Adipocyte (in vitro differentiated cells): ENCODE results near the gene SLC25A17.
"Not testable (repeated sequence)": the region's sequence is repeated elsewhere in the genome, so short reads cannot be mapped to it uniquely, and the experiment has no call there.

Experiments used
- DNase-seq: peaks from one replicate; pipeline ENCODE4 v3.0.0-alpha.2; 2015; ENCODE audit warnings: low read depth
- H3K27me3 ChIP-seq: replicated peaks from 2 replicates; pipeline ENCODE4 v1.7.0; 2013; ENCODE audit warnings: mild to moderate bottlenecking, low read length, moderate library complexity; ENCODE audit not compliant: control insufficient read depth, insufficient read depth
- H3K36me3 ChIP-seq: 2 replicates; pipeline ENCODE4 v1.7.0; 2013; ENCODE audit warnings: low read length, mild to moderate bottlenecking, moderate library complexity; ENCODE audit not compliant: control insufficient read depth, insufficient read depth, severe bottlenecking
- H3K4me1 ChIP-seq: 2 replicates; pipeline ENCODE4 v1.7.0; 2013; ENCODE audit warnings: mild to moderate bottlenecking, low read length, moderate library complexity; ENCODE audit not compliant: control insufficient read depth, insufficient read depth
- H3K4me3 ChIP-seq: 2 replicates; pipeline ENCODE4 v1.7.0; 2013; ENCODE audit warnings: mild to moderate bottlenecking, low read length, moderate library complexity
- H3K9ac ChIP-seq: 2 replicates; pipeline ENCODE4 v1.7.0; 2013; ENCODE audit warnings: mild to moderate bottlenecking, low read length, moderate library complexity
- H3K9me3 ChIP-seq: 2 replicates; pipeline ENCODE4 v1.7.0; 2013; ENCODE audit warnings: mild to moderate bottlenecking, low read length, moderate library complexity; ENCODE audit not compliant: control insufficient read depth

The SLC25A17 gene

DNA sequence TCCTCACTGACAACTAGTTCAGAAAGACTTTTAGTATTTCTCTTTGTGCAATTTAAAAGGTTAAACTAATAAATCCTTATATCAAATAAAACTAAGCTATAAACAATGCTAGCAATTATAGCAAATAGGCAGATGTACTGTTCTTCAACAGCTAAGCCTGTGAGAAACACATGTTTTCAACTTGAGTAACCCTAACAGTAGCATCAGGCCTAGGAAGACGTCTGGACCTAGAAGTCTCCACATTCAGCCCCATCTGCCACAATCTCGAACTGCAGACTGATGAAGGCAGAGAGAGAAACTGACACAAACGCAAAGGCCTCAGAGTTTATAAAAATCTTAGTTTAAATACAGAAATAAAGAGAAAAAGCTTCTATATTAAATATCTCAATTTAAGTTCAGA is 34.8 kb upstream of the SLC25A17 start:
- H3K4me3 ChIP-seq, result peak overlapping the region; percentile 99
- peak; percentile 40 for DNase-seq
- H3K36me3 ChIP-seq, result peaks cover 21% of the 10 kb centered on the region
- H3K9ac ChIP-seq, result peak overlapping the region; percentile 100
- H3K4me1 ChIP-seq, result peaks cover 49% of the 10 kb centered on the region
- no peaks in the 10 kb centered on the region for H3K9me3 ChIP-seq
- no peaks in the 10 kb centered on the region for H3K27me3 ChIP-seq

DNA sequence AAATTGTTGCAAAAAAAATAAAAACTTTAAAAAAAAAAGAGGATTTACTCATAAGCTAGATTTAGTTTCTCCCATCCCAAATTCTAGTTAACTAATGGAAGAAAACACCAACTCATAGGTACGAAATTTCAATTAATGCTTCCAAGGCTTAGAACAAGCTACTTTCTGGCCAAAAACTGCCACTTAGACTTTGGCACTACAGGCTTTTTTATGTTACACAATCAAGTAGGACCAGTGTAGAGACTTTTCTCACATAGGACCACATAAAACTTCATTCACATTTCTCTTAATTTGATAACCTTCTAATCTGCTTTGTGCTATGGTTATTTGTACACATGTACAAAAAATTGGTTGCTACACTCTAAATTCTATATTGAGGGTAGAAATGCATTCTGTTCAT is 34.2 kb upstream of the SLC25A17 start:
- peaks cover 27% of the 10 kb centered on the region for H3K36me3 ChIP-seq
- peak; percentile 15 for DNase-seq
- H3K9me3 ChIP-seq, result no peaks in the 10 kb centered on the region
- peaks cover 45% of the 10 kb centered on the region for H3K4me1 ChIP-seq
- H3K27me3 ChIP-seq, result no peaks in the 10 kb centered on the region
- H3K4me3 ChIP-seq, result peak overlapping the region; percentile 99
- H3K9ac ChIP-seq, result peak overlapping the region; percentile 100

DNA sequence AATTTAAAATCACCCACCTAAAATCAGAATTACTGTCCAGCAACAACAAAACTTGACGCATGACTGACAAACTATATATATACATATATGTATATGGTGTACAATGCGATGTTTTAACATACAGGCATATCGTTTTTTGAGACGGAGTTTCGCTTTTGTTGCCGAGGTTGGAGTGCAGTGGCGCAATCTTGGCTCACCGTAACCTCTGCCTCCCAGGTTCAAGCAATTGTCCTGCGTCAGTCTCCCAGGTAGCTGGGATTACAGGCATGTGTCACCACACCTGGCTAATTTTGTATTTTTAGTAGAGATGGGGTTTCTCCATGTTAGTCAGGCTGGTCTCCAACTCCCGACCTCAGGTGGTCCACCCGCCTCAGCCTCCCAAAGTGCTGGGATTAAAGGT is 26.7 kb upstream of the SLC25A17 start:
- H3K27me3 ChIP-seq, H3K4me3 ChIP-seq, H3K9me3 ChIP-seq, H3K4me1 ChIP-seq, H3K9ac ChIP-seq, DNase-seq: not testable (repeated sequence)
- peaks cover 100% of the 10 kb centered on the region for H3K36me3 ChIP-seq

DNA sequence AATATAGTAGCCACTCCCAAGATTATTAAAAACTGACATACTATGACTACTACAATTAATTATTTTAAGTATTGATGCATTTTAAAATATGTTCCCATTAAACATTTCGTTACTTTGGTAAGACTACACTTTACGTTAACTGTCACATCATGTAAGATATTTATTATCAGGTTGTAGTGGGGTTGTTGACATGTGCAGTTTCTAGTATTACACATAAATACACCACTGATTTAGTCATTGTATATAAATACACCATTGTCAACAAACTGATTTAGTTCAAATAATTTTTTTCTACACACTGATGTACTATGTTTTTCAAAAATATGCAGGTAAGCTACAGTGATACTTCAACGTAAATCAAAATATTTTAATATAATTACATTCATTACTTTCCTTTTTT is 25.8 kb upstream of the SLC25A17 start:
- Histone ChIP-seq H3K9me3 (no peaks in the 10 kb centered on the region), H3K9ac (no peak overlapping the region), H3K36me3 (peaks cover 100% of the 10 kb centered on the region), H3K4me3 (no peak overlapping the region), H3K4me1 (no peaks in the 10 kb centered on the region), H3K27me3 (no peaks in the 10 kb centered on the region)
- DNase-seq, result no peak

DNA sequence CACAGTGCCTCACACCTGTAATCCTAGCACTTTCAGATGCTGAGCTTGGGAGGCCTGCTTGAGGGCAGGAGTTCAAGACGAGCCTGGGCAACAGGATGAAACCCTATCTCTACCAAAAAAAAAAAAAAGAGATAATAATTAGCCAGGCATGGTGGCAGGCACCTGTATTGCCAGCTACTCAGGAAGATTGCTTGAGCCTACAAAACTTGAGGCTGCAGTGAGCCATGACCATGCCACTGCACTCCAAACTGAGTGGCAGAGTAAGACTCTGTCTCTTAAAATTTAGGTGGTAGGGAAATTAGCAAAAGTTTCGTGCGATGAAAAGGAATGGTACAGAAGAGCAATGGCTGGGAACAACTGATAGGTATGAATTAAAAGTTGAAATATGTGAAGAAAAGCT is 19.3 kb upstream of the SLC25A17 start:
- peaks cover 97% of the 10 kb centered on the region for H3K36me3 ChIP-seq
- no peak for DNase-seq
- H3K27me3 ChIP-seq, result no peaks in the 10 kb centered on the region
- H3K9ac ChIP-seq, result no peak overlapping the region
- H3K4me3 ChIP-seq, result no peak overlapping the region
- H3K9me3 ChIP-seq, result no peaks in the 10 kb centered on the region
- H3K4me1 ChIP-seq, result no peaks in the 10 kb centered on the region

DNA sequence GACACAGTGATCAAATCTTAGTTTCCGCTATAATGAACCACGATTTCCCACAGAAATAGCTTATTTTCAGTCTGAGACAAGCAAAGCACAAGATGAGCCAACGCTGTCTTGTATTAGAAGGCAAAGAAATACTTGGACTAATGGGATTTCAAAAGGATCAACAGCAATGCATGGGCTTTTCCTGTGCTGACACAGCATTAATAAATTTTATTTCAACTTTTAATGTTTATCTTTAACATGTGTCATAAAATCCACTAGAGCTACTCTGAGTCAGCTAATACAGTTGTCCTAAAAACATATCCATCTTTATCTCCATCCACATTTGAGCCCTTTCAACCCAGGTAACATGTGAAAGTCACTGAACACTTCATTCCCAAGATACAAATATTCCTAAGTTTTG is 15.5 kb upstream of the SLC25A17 start:
- Histone ChIP-seq H3K9ac (no peak overlapping the region), H3K4me1 (no peaks in the 10 kb centered on the region), H3K9me3 (no peaks in the 10 kb centered on the region), H3K36me3 (peaks cover 97% of the 10 kb centered on the region), H3K4me3 (no peak overlapping the region), H3K27me3 (no peaks in the 10 kb centered on the region)
- DNase-seq, result no peak

DNA sequence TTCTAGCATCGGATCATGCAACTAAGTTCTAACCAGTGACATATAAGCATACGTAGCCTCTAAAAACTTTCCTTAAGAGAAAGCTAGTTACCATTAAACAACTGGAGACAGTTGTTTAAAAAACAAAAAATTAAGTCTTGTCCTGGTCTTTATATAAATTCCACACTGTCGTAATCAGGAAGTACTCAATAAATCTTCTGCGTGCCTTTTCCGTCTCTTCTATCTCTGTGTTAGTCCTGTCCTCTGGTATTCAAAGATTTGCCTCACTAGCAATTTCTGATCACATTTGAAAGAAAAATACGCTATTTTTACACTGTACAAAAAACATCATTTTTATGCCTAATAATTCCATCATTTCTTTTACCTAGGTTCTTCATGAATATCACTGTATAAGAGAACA is 10.0 kb upstream of the SLC25A17 start:
- Histone ChIP-seq H3K4me1 (peaks cover 9% of the 10 kb centered on the region), H3K36me3 (peaks cover 93% of the 10 kb centered on the region), H3K9ac (no peak overlapping the region), H3K4me3 (no peak overlapping the region), H3K9me3 (no peaks in the 10 kb centered on the region), H3K27me3 (no peaks in the 10 kb centered on the region)
- DNase-seq, result no peak

DNA sequence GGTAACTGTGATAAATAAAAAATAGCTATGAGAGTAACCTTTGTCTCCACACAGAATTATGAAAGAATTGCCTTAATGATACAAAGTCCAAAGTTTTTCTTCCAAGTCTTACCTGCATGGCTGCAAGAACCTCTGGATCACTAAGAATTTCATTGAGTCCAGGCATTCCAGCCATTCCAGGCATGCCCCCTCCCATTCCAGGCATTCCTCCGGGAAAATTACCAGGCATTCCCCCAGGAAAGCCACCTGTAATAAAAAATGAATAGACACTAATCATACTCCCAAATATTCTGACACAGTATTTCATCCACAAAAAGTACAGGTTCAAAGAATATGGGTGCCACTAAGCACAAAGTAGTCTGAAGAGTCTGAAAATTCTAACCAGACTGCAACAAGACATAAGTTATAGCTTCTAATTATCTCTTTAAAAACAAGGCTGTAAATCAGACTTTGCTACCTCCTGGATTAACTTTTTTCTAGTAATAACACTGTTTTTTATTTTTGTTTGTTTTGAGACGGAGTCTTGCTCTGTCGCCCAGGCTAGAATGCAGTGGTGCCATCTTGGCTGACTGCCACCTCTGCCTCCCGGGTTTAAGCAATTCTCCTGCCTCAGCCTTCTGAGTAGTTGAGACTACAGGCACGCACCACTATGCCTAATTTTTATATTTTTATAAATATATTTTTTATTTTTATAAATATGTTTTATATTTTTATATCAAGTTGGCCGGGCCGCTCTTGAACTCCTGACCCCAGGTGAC is 8.0 kb upstream of the SLC25A17 start:
- H3K9ac ChIP-seq, result no peak overlapping the region
- no peak overlapping the region for H3K4me3 ChIP-seq
- peaks cover 92% of the 10 kb centered on the region for H3K36me3 ChIP-seq
- no peaks in the 10 kb centered on the region for H3K9me3 ChIP-seq
- no peak for DNase-seq
- no peaks in the 10 kb centered on the region for H3K27me3 ChIP-seq
- peaks cover 9% of the 10 kb centered on the region for H3K4me1 ChIP-seq

DNA sequence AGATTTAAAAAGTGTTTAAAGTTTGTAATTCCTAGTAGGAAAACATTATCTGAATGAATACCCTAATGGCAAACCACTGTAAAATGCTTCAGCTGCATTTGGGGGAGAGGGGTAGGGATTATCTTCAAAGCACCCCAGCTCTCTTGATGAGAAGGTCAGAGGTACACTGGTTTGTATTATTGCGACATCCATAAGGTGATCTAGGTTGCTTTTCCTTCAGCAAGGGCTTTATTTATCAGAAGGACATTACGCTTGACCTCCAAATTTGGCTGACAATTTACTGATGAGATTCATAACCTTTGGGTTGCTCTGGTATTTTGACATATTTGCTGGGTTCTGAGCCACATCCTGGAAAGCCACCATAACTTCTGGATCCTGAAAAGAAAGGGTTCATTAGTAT is 7.1 kb upstream of the SLC25A17 start:
- not testable (repeated sequence) for H3K4me1 ChIP-seq, H3K4me3 ChIP-seq, H3K27me3 ChIP-seq, DNase-seq, H3K9ac ChIP-seq, H3K9me3 ChIP-seq
- H3K36me3 ChIP-seq, result peaks cover 83% of the 10 kb centered on the region

DNA sequence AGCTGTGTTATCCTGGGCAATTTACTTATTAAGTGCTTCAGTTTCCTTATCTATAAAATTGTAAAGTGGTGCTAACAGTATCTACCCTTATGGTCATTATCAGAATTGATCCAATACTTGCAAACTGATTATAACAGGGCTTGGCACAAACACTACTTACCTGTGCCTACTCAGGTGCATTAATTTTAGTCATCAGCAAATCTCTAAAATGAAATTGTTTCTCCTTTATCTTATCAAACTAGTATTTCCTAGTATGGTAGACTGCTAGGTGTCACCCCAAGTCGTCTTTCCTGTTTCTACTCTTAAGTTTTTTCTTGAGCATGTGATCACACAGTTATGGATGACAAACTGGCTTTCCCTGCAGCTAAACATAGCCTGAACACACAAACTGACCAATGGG is 4.3 kb upstream of the SLC25A17 start:
- H3K36me3 ChIP-seq, result peaks cover 54% of the 10 kb centered on the region
- no peaks in the 10 kb centered on the region for H3K9me3 ChIP-seq
- no peak overlapping the region for H3K9ac ChIP-seq
- no peak overlapping the region for H3K4me3 ChIP-seq
- no peak for DNase-seq
- no peaks in the 10 kb centered on the region for H3K27me3 ChIP-seq
- H3K4me1 ChIP-seq, result peaks cover 19% of the 10 kb centered on the region

DNA sequence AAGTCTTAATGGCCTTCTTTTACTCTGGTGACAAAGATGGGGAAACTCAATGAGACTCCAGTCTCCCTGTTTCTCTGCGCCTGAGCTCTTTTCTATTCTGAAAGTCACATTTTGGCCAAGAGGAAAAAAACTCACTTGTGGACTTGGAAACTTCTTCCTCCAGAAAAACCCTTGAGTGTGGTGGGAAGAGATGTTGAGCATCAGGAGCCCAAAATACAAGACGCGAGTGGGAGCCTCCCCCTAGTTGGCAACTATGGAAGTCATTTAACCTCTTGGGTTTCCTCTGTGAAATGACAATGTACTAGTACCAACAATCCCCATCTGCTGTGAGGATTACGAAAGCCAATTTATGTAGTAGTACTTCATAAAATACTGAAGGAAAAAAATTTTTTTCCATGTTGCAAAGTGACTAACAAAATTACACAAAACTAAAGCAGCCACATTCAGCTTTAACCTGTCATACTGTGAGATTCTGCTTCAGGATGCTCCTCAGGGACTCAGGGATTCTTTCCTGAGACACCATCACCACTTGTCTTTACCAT is 524 bp upstream of the SLC25A17 start:
- DNase-seq, result peak; percentile 70
- no peaks in the 10 kb centered on the region for H3K27me3 ChIP-seq
- peaks cover 31% of the 10 kb centered on the region for H3K36me3 ChIP-seq
- peak overlapping the region; percentile 99 for H3K4me3 ChIP-seq
- peaks cover 22% of the 10 kb centered on the region for H3K4me1 ChIP-seq
- peak overlapping the region; percentile 71 for H3K9ac ChIP-seq
- H3K9me3 ChIP-seq, result no peaks in the 10 kb centered on the region
